GM12878 (cell line): ENCODE measurements around the gene FSHR. TPM values are rescaled to one million over a fixed set of nuclear protein-coding genes. Genes with fewer than 3 reads are reported as not detected.

Experiments used
- ATAC-seq: fragments of 200-7000 bp; cut with Tn5 transposase; 3 replicates; pipeline ENCODE4 v1.9.1; 2020; ENCODE audit warnings: mild to moderate bottlenecking, moderate library complexity
- BruUV-seq: library from RNA; stranded (reverse); fragments of 400-500 nt; replicated peaks from 2 replicates; lab custom pipeline; 2021; lab: Mats Ljungman, UMichigan
- CTCF ChIA-PET: fragments of 300-600 bp; sonication (Branson Sonifier 250); formaldehyde crosslinking; extraction: SDS; loops from one replicate; lab custom pipeline; 2021; ENCODE audit warnings: inconsistent platforms; lab: Yijun Ruan, JAX
- POLR2A ChIA-PET: fragments of 350-600 bp; formaldehyde crosslinking; extraction: SDS; loops from one replicate; lab custom pipeline; 2021; ENCODE audit warnings: inconsistent platforms; lab: Charles Lee
- RAD21 ChIA-PET: fragments of 300-600 bp; sonication (Branson Sonifier 250); formaldehyde crosslinking; loops from one replicate; lab custom pipeline; 2023; ENCODE audit warnings: antibody characterized with exemption; ENCODE audit not compliant: unreplicated experiment; lab: Charles Lee
- SMC1A ChIA-PET: fragments of 300-600 bp; sonication (Branson Sonifier 250); formaldehyde crosslinking; loops from one replicate; lab custom pipeline; 2023; ENCODE audit not compliant: unreplicated experiment, uncharacterized antibody; lab: Charles Lee
- DNase-seq: peaks from one replicate; pipeline ENCODE4 v3.0.0-alpha.2; 2011; ENCODE audit warnings: low read depth, low spot score
- FAIRE-seq: peaks from 3 replicates; lab custom pipeline; 2011; peaks lifted over from hg19 to GRCh38; lab: Jason Lieb, UNC
- H2AFZ ChIP-seq: 2 replicates; pipeline ENCODE4 v1.6.0; 2011; ENCODE audit warnings: low read depth, low read length, control low read depth; ENCODE audit not compliant: control insufficient read depth
- H3K27ac ChIP-seq: 2 replicates; pipeline ENCODE4 v1.5.1; 2011; ENCODE audit warnings: control low read depth; ENCODE audit not compliant: control insufficient read depth, insufficient read depth
- H3K27me3 ChIP-seq, 2 experiments: replicated peaks in 1 of 2; 2 replicates each; pipeline versions ENCODE4 v1.6.0 to v1.6.1; 2011; ENCODE audit warnings: low read length in 1 of 2; ENCODE audit not compliant: control insufficient read depth in 2 of 2, insufficient read depth in 2 of 2
- H3K36me3 ChIP-seq, 2 experiments: 2 replicates each; pipeline ENCODE4 v1.5.1; 2011; ENCODE audit warnings: low read length in 1 of 2; ENCODE audit not compliant: control insufficient read depth in 2 of 2, insufficient read depth in 2 of 2
- H3K4me1 ChIP-seq: 2 replicates; pipeline ENCODE4 v1.6.1; 2011; ENCODE audit warnings: mild to moderate bottlenecking, low read length, moderate library complexity, mixed read lengths; ENCODE audit not compliant: control insufficient read depth, insufficient read depth
- H3K4me2 ChIP-seq: 2 replicates; pipeline ENCODE4 v1.6.0; 2011; ENCODE audit warnings: control low read depth; ENCODE audit not compliant: control insufficient read depth, insufficient read depth
- H3K4me3 ChIP-seq: fragments of 200-600 bp; sonication (generic); 2 replicates; pipeline ENCODE4 v1.5.1; 2016
- H3K79me2 ChIP-seq: 2 replicates; pipeline ENCODE4 v1.6.0; 2011; ENCODE audit warnings: low read length; ENCODE audit not compliant: control insufficient read depth, insufficient read depth
- H3K9ac ChIP-seq: 2 replicates; pipeline ENCODE4 v1.8.0; 2011; ENCODE audit warnings: low read length, control low read depth, mixed read lengths; ENCODE audit not compliant: control insufficient read depth, insufficient read depth
- H3K9me3 ChIP-seq: replicated peaks from 3 replicates; pipeline ENCODE4 v1.5.1; 2011; ENCODE audit warnings: mild to moderate bottlenecking, low read length; ENCODE audit not compliant: control insufficient read depth, insufficient read depth
- H4K20me1 ChIP-seq: 2 replicates; pipeline ENCODE4 v1.6.0; 2011; ENCODE audit not compliant: control insufficient read depth, insufficient read depth
- ESRRA ChIP-seq: IDR thresholded peaks from 2 replicates; pipeline ENCODE4 v1.6.1; 2012; ENCODE audit warnings: mild to moderate bottlenecking, low read length, improper control_type of control experiment
- GABPA ChIP-seq: IDR thresholded peaks from 2 replicates; pipeline ENCODE4 v1.6.1; 2014; ENCODE audit warnings: antibody characterized with exemption, low read depth, mild to moderate bottlenecking, inconsistent platforms
- NR2F1 ChIP-seq: fragments of 450-650 bp; conservative IDR thresholded peaks from 2 replicates; pipeline ENCODE4 v1.6.1; 2017; ENCODE audit warnings: mild to moderate bottlenecking
- PAX5 ChIP-seq: IDR thresholded peaks from 2 replicates; pipeline ENCODE4 v1.6.1; 2011; ENCODE audit warnings: low read depth, low read length, borderline replicate concordance
- SMC3 ChIP-seq: IDR thresholded peaks from 2 replicates; pipeline ENCODE4 v1.6.1; 2011; ENCODE audit warnings: low read length, improper control_type of control experiment, borderline replicate concordance
- SREBF1 ChIP-seq: IDR thresholded peaks from 2 replicates; pipeline ENCODE4 v1.6.1; 2012; ENCODE audit warnings: mild to moderate bottlenecking, low read length
- YY1 ChIP-seq: IDR thresholded peaks from 2 replicates; pipeline ENCODE4 v1.6.1; 2011; ENCODE audit warnings: low read depth, mild to moderate bottlenecking, low read length
- ZNF217 ChIP-seq: fragments of 450-650 bp; IDR thresholded peaks from 2 replicates; pipeline ENCODE4 v1.6.1; 2017; ENCODE audit warnings: antibody characterized with exemption, mild to moderate bottlenecking
- WGBS: methylation state at CpG from one replicate; pipeline ENCODE4 v1.1.6; 2016; ENCODE audit warnings: low lambda C conversion rate; ENCODE audit not compliant: insufficient replicate concordance, insufficient coverage; ENCODE audit errors: missing lambda C conversion rate; 5-methylcytosine and 5-hydroxymethylcytosine counted together
- in situ Hi-C: fragments of 300-500 bp; cut with MboI; formaldehyde crosslinking; loops from 9 replicates; pipeline ENCODE4 v1.14.3; 2018; ENCODE audit warnings: mixed read lengths
- intact Hi-C: fragments of 100-400 bp; cut with micrococcal nuclease; formaldehyde crosslinking; loops from one replicate; pipeline ENCODE4 v1.14.2; 2022; ENCODE audit not compliant: unreplicated experiment
- polyA plus RNA-seq, 11 experiments: library from polyadenylated mRNA; depleted of rRNA in 4 of 11; unstranded in 6 of 11; stranded (reverse) in 5 of 11; fragments of >200 nt; fragmentation: Nextera tagmentation in 4 of 11; fragmentation: Illumina TruSeq in 1 of 11; extraction: Ambion mirVana in 4 of 11; extraction: Trizol in 1 of 11; gene quantifications; 1 replicate in 1 of 11; 2 replicates in 10 of 11; pipeline versions ENCODE4 v1.2.1 to v1.2.3, GENCODE V29; 2011 to 2016; ENCODE audit warnings: inconsistent platforms in 2 of 11, missing spikeins in 2 of 11, low read depth in 1 of 11
- total RNA-seq, 4 experiments: library from RNA; depleted of rRNA in 3 of 4; stranded (reverse); fragments of >200 nt in 3 of 4; fragmentation: Illumina TruSeq in 1 of 4; extraction: Trizol in 1 of 4; gene quantifications; 2 replicates each; pipeline versions ENCODE4 v1.2.1 to v1.2.3, GENCODE V29; 2013 to 2021
- TF ChIP-seq, protein P1 (sequence below): fragments of 450-650 bp; formaldehyde crosslinking; IDR thresholded peaks from 2 replicates; pipeline ENCODE4 v1.5.0; 2022; ENCODE audit warnings: mild to moderate bottlenecking, missing genetic modification characterization
- TF ChIP-seq, protein P2 (sequence below): fragments of 450-650 bp; IDR thresholded peaks from 2 replicates; pipeline ENCODE4 v1.6.1; 2014; ENCODE audit warnings: mild to moderate bottlenecking
- TF ChIP-seq, protein P3 (sequence below): IDR thresholded peaks from 2 replicates; pipeline ENCODE4 v1.6.1; 2011; ENCODE audit warnings: low read depth, mild to moderate bottlenecking, low read length, moderate library complexity, borderline replicate concordance; ENCODE audit errors: extremely low read depth

FSHR gene
- total and polyA plus RNA-seq, 10 of the 15 experiments (the other 5 are each of a cell fraction or from before 2014, with no cell fraction given), result not detected

GRCh38 chr2:48939232-48939631 is 215.1 kb downstream of the FSHR start:
- POLR2A ChIA-PET, result no interaction called here
- SMC1A ChIA-PET, result no interaction called here
- no peak for DNase-seq
- in situ Hi-C loops (no loop called here), intact Hi-C loops (no loop called here)
- Histone ChIP-seq H3K27me3 (0 out of 4 replicates have a peak, but pooled peaks cover 0 to 2% of the 10 kb centered on the region in 2 experiments), H3K27ac (no peak overlapping the region), H3K4me1 (no peaks in the 10 kb centered on the region), H3K4me2 (no peak overlapping the region), H2AFZ (no peak overlapping the region), H3K9me3 (no peaks in the 10 kb centered on the region), H3K36me3 (no peaks in the 10 kb centered on the region), H4K20me1 (no peaks in the 10 kb centered on the region), H3K79me2 (no peaks in the 10 kb centered on the region), H3K9ac (no peak overlapping the region), H3K4me3 (no peak overlapping the region)
- no TSS peak for BruUV-seq
- FAIRE-seq, result no peak
- RAD21 ChIA-PET, result no interaction called here
- no peak for TF ChIP-seq SMC3
- TF ChIP-seq PAX5, result no peak
- TF ChIP-seq SREBF1, result no peak
- no peak for TF ChIP-seq GABPA
- TF ChIP-seq ESRRA, result no peak
- no peak for TF ChIP-seq YY1
- no peak for TF ChIP-seq NR2F1
- no peak for TF ChIP-seq ZNF217
- TF ChIP-seq, protein P1, sequence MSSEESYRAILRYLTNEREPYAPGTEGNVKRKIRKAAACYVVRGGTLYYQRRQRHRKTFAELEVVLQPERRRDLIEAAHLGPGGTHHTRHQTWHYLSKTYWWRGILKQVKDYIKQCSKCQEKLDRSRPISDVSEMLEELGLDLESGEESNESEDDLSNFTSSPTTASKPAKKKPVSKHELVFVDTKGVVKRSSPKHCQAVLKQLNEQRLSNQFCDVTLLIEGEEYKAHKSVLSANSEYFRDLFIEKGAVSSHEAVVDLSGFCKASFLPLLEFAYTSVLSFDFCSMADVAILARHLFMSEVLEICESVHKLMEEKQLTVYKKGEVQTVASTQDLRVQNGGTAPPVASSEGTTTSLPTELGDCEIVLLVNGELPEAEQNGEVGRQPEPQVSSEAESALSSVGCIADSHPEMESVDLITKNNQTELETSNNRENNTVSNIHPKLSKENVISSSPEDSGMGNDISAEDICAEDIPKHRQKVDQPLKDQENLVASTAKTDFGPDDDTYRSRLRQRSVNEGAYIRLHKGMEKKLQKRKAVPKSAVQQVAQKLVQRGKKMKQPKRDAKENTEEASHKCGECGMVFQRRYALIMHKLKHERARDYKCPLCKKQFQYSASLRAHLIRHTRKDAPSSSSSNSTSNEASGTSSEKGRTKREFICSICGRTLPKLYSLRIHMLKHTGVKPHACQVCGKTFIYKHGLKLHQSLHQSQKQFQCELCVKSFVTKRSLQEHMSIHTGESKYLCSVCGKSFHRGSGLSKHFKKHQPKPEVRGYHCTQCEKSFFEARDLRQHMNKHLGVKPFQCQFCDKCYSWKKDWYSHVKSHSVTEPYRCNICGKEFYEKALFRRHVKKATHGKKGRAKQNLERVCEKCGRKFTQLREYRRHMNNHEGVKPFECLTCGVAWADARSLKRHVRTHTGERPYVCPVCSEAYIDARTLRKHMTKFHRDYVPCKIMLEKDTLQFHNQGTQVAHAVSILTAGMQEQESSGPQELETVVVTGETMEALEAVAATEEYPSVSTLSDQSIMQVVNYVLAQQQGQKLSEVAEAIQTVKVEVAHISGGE (CRISPR knock-in tag), result no peak
- TF ChIP-seq, protein P2, sequence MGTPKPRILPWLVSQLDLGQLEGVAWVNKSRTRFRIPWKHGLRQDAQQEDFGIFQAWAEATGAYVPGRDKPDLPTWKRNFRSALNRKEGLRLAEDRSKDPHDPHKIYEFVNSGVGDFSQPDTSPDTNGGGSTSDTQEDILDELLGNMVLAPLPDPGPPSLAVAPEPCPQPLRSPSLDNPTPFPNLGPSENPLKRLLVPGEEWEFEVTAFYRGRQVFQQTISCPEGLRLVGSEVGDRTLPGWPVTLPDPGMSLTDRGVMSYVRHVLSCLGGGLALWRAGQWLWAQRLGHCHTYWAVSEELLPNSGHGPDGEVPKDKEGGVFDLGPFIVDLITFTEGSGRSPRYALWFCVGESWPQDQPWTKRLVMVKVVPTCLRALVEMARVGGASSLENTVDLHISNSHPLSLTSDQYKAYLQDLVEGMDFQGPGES, result no peak
- TF ChIP-seq, protein P3, sequence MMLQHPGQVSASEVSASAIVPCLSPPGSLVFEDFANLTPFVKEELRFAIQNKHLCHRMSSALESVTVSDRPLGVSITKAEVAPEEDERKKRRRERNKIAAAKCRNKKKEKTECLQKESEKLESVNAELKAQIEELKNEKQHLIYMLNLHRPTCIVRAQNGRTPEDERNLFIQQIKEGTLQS, result no peak
- CTCF ChIA-PET, result interaction anchor here (0.9 to 1.3 kb wide), 2 partner anchors 10 to 1553 kb away, joined by 3 to 4 read pairs; no protein-coding TSS in a partner anchor
- no peak for ATAC-seq
- WGBS, result 46% methylated on average over 4 of the region's 4 CpGs
